ENCODE measurements around the gene CPSF7.
"Not testable (repeated sequence)": the region's sequence is repeated elsewhere in the genome, so short reads cannot be mapped to it uniquely, and the experiment has no call there.

Gene CPSF7

GRCh38 chr11:61472282-61472681 is 42.5 kb upstream of the CPSF7 start:
- no peaks in the 10 kb centered on the region for H3K79me1 ChIP-seq (ENCODE audit: low read depth, low read length)
- no peaks in the 10 kb centered on the region for H3K27me3 ChIP-seq (ENCODE audit: control insufficient read depth in 3 of 3, insufficient read depth in 3 of 3, low read depth in 1 of 3, low read length in 3 of 3)
- no peak overlapping the region for H3K4me2 ChIP-seq (ENCODE audit: insufficient read depth, low read length, poor library complexity, severe bottlenecking)
- H3K4me3 ChIP-seq (ENCODE audit: low read length in 2 of 2), result no peak overlapping the region
- H3K27ac ChIP-seq (replicated peaks; ENCODE audit: low read length), result no peak overlapping the region
- no peak overlapping the region for H2AFZ ChIP-seq (ENCODE audit: low read length)
- no peaks in the 10 kb centered on the region for H3K9me3 ChIP-seq (replicated peaks in 1 of 2; ENCODE audit: control insufficient read depth in 2 of 2, insufficient read depth in 1 of 2, low read depth in 1 of 2, low read length in 2 of 2)
- no CpG with 5 or more reads among the region's 5 CpGs for WGBS, 2 donors (ENCODE audit: extremely low coverage in 2 of 2, insufficient read length in 2 of 2, insufficient replicate concordance in 1 of 2)
- H2BK120ac ChIP-seq (ENCODE audit: low read depth, low read length), result no peak overlapping the region
- no peak overlapping the region for H3K14ac ChIP-seq (ENCODE audit: low read length)
- no peak overlapping the region for H2AK5ac ChIP-seq (ENCODE audit: low read depth, low read length)
- no peaks in the 10 kb centered on the region for H3K4me1 ChIP-seq (ENCODE audit: control insufficient read depth in 2 of 2, insufficient read depth in 1 of 2, low read depth in 1 of 2, low read length in 2 of 2)
- H3K36me3 ChIP-seq (replicated peaks in 1 of 2; ENCODE audit: control insufficient read depth in 2 of 2, insufficient read depth in 2 of 2, low read length in 2 of 2), result peaks cover 4 to 43% of the 10 kb centered on the region in 2 donors
- no peak overlapping the region for H2BK15ac ChIP-seq (ENCODE audit: low read length)
- no peak overlapping the region for H3K4ac ChIP-seq (ENCODE audit: low read length)
- H2BK12ac ChIP-seq (ENCODE audit: low read length), result no peak overlapping the region
- no peak overlapping the region for H2BK5ac ChIP-seq (ENCODE audit: low read length)
- H3K23ac ChIP-seq (ENCODE audit: low read depth, low read length, poor library complexity), result no peak overlapping the region
- H3K18ac ChIP-seq (ENCODE audit: low read length), result no peak overlapping the region
- H3K9ac ChIP-seq (ENCODE audit: low read depth, low read length, poor library complexity), result no peak overlapping the region
- no peak for DNase-seq (ENCODE audit: low spot score)
- no peak overlapping the region for H4K91ac ChIP-seq (ENCODE audit: low read depth, low read length, poor library complexity)
- H4K8ac ChIP-seq (ENCODE audit: low read depth, low read length), result no peak overlapping the region

DNA sequence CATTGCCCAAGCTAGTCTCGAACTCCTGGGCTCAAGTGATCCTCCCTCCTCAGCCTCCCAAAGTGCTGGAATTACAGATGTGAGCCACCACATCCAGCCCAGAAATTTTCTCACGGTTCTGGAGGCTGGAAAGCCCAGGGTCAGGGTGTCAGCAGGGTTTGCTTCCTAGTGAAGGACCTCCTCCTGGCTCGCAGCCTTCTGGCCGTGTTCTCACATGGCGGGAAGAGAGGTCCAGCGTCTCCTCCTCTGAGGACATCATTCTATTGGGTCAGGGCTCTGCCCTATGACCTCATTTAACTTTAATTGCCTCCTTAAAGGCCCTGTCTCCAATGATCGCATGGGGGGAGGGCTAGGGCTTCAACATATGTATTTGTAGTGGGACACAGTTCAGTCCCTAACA is 38.2 kb upstream of the CPSF7 start:
- Histone ChIP-seq H3K9me3 (replicated peaks in 1 of 2; ENCODE audit: control insufficient read depth in 2 of 2, insufficient read depth in 1 of 2, low read depth in 1 of 2, low read length in 2 of 2) (no peaks in the 10 kb centered on the region), H4K8ac (ENCODE audit: low read depth, low read length) (no peak overlapping the region), H3K4me1 (ENCODE audit: control insufficient read depth in 2 of 2, insufficient read depth in 1 of 2, low read depth in 1 of 2, low read length in 2 of 2) (no peaks in the 10 kb centered on the region), H3K9ac (ENCODE audit: low read depth, low read length, poor library complexity) (no peak overlapping the region), H3K27ac (replicated peaks; ENCODE audit: low read length) (no peak overlapping the region), H3K14ac (ENCODE audit: low read length) (no peak overlapping the region), H2BK12ac (ENCODE audit: low read length) (no peak overlapping the region), H3K36me3 (replicated peaks in 1 of 2; ENCODE audit: control insufficient read depth in 2 of 2, insufficient read depth in 2 of 2, low read length in 2 of 2) (peaks cover 4 to 37% of the 10 kb centered on the region in 2 donors), H2BK15ac (ENCODE audit: low read length) (no peak overlapping the region), H2AFZ (ENCODE audit: low read length) (no peak overlapping the region), H3K27me3 (ENCODE audit: control insufficient read depth in 3 of 3, insufficient read depth in 3 of 3, low read depth in 1 of 3, low read length in 3 of 3) (no peaks in the 10 kb centered on the region), H2AK5ac (ENCODE audit: low read depth, low read length) (no peak overlapping the region), H3K4me3 (ENCODE audit: low read length in 2 of 2) (no peak overlapping the region), H2BK5ac (ENCODE audit: low read length) (no peak overlapping the region), H3K23ac (ENCODE audit: low read depth, low read length, poor library complexity) (no peak overlapping the region), H4K91ac (ENCODE audit: low read depth, low read length, poor library complexity) (no peak overlapping the region), H3K18ac (ENCODE audit: low read length) (no peak overlapping the region), H3K4me2 (ENCODE audit: insufficient read depth, low read length, poor library complexity, severe bottlenecking) (no peak overlapping the region), H2BK120ac (ENCODE audit: low read depth, low read length) (no peak overlapping the region), H3K4ac (ENCODE audit: low read length) (no peak overlapping the region), H3K79me1 (ENCODE audit: low read depth, low read length) (no peaks in the 10 kb centered on the region)
- DNase-seq (ENCODE audit: low spot score), result no peak
- WGBS, 2 donors (ENCODE audit: extremely low coverage in 2 of 2, insufficient read length in 2 of 2, insufficient replicate concordance in 1 of 2), result no CpG with 5 or more reads among the region's 7 CpGs

DNA sequence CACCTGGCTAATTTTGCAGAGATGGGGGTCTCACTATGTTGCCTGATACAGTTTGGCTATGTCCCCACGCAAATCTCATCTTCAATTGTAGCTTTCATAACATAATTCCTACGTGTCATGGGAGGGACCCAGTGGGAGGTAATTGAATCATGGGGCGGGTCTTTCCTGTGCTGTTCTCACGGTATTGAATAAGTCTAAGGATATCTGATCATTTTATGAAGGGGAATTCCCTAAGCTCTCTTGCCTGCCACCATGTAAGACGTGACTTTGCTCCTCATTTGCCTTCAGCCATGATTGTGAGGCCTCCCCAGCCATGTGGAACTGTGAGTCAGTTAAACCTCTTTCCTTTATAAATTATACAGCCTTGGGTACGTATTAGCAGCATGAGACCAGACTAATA is 37.8 kb upstream of the CPSF7 start:
- not testable (repeated sequence) for DNase-seq (ENCODE audit: low spot score); H2BK12ac ChIP-seq (ENCODE audit: low read length); H3K23ac ChIP-seq (ENCODE audit: low read depth, low read length, poor library complexity); H2BK5ac ChIP-seq (ENCODE audit: low read length); H3K18ac ChIP-seq (ENCODE audit: low read length); H3K14ac ChIP-seq (ENCODE audit: low read length); H3K4ac ChIP-seq (ENCODE audit: low read length); H3K4me3 ChIP-seq (ENCODE audit: low read length in 2 of 2); H3K4me2 ChIP-seq (ENCODE audit: insufficient read depth, low read length, poor library complexity, severe bottlenecking); H2BK120ac ChIP-seq (ENCODE audit: low read depth, low read length); H3K79me1 ChIP-seq (ENCODE audit: low read depth, low read length); H4K91ac ChIP-seq (ENCODE audit: low read depth, low read length, poor library complexity); H4K8ac ChIP-seq (ENCODE audit: low read depth, low read length); H3K9me3 ChIP-seq (replicated peaks in 1 of 2; ENCODE audit: control insufficient read depth in 2 of 2, insufficient read depth in 1 of 2, low read depth in 1 of 2, low read length in 2 of 2); H3K27me3 ChIP-seq (ENCODE audit: control insufficient read depth in 3 of 3, insufficient read depth in 3 of 3, low read depth in 1 of 3, low read length in 3 of 3); H3K9ac ChIP-seq (ENCODE audit: low read depth, low read length, poor library complexity); H3K27ac ChIP-seq (replicated peaks; ENCODE audit: low read length); H2AK5ac ChIP-seq (ENCODE audit: low read depth, low read length); H3K4me1 ChIP-seq (ENCODE audit: control insufficient read depth in 2 of 2, insufficient read depth in 1 of 2, low read depth in 1 of 2, low read length in 2 of 2); H2AFZ ChIP-seq (ENCODE audit: low read length); H2BK15ac ChIP-seq (ENCODE audit: low read length)
- no CpG with 5 or more reads among the region's 6 CpGs for WGBS, 2 donors (ENCODE audit: extremely low coverage in 2 of 2, insufficient read length in 2 of 2, insufficient replicate concordance in 1 of 2)
- H3K36me3 ChIP-seq (replicated peaks in 1 of 2; ENCODE audit: control insufficient read depth in 2 of 2, insufficient read depth in 2 of 2, low read length in 2 of 2), result peaks cover 4 to 36% of the 10 kb centered on the region in 2 donors

GRCh38 chr11:61460986-61461385 is 31.2 kb upstream of the CPSF7 start:
- Histone ChIP-seq H3K23ac (ENCODE audit: low read depth, low read length, poor library complexity) (no peak overlapping the region), H3K14ac (ENCODE audit: low read length) (no peak overlapping the region), H2AK5ac (ENCODE audit: low read depth, low read length) (no peak overlapping the region), H2BK5ac (ENCODE audit: low read length) (no peak overlapping the region), H2BK12ac (ENCODE audit: low read length) (no peak overlapping the region), H2AFZ (ENCODE audit: low read length) (no peak overlapping the region), H3K4ac (ENCODE audit: low read length) (no peak overlapping the region), H2BK15ac (ENCODE audit: low read length) (no peak overlapping the region), H4K91ac (ENCODE audit: low read depth, low read length, poor library complexity) (no peak overlapping the region), H3K4me1 (ENCODE audit: control insufficient read depth in 2 of 2, insufficient read depth in 1 of 2, low read depth in 1 of 2, low read length in 2 of 2) (no peaks in the 10 kb centered on the region), H3K4me3 (ENCODE audit: low read length in 2 of 2) (no peak overlapping the region), H3K27ac (replicated peaks; ENCODE audit: low read length) (no peak overlapping the region), H2BK120ac (ENCODE audit: low read depth, low read length) (no peak overlapping the region), H3K79me1 (ENCODE audit: low read depth, low read length) (no peaks in the 10 kb centered on the region), H3K4me2 (ENCODE audit: insufficient read depth, low read length, poor library complexity, severe bottlenecking) (no peak overlapping the region), H3K9ac (ENCODE audit: low read depth, low read length, poor library complexity) (peak overlapping the region; percentile 12), H3K27me3 (ENCODE audit: control insufficient read depth in 3 of 3, insufficient read depth in 3 of 3, low read depth in 1 of 3, low read length in 3 of 3) (no peaks in the 10 kb centered on the region), H3K36me3 (replicated peaks in 1 of 2; ENCODE audit: control insufficient read depth in 2 of 2, insufficient read depth in 2 of 2, low read length in 2 of 2) (peaks cover 0 to 26% of the 10 kb centered on the region in 2 donors), H3K18ac (ENCODE audit: low read length) (no peak overlapping the region), H4K8ac (ENCODE audit: low read depth, low read length) (no peak overlapping the region), H3K9me3 (replicated peaks in 1 of 2; ENCODE audit: control insufficient read depth in 2 of 2, insufficient read depth in 1 of 2, low read depth in 1 of 2, low read length in 2 of 2) (no peaks in the 10 kb centered on the region)
- no CpG with 5 or more reads among the region's 5 CpGs for WGBS, 2 donors (ENCODE audit: extremely low coverage in 2 of 2, insufficient read length in 2 of 2, insufficient replicate concordance in 1 of 2)
- DNase-seq (ENCODE audit: low spot score), result no peak

All from neuronal stem cell (in vitro differentiated cells).